Kasumi-1 (cell line): Measurements from ENCODE around the gene INPP5D.

Source experiments
- DNase-seq, 2 experiments: peaks; one replicate each; lab custom pipeline; 2025; lab: John Stamatoyannopoulos, UW

Gene INPP5D

GRCh38 chr2:233236820-233237589 is 176.9 kb downstream of the INPP5D start:
- DNase-seq, result no peak

GRCh38 chr2:233240897-233241296 is 180.8 kb downstream of the INPP5D start:
- no peak for DNase-seq

GRCh38 chr2:233241803-233242202 is 181.7 kb downstream of the INPP5D start:
- DNase-seq, result no peak

GRCh38 chr2:233242231-233242927 is 182.2 kb downstream of the INPP5D start:
- DNase-seq, result peak; percentile 47 to 57

- no peak for DNase-seq
Measured at GRCh38 chr2:233243348-233243747, 183.2 kb downstream of the INPP5D start.

GRCh38 chr2:233244818-233245217 is 184.7 kb downstream of the INPP5D start:
- no peak for DNase-seq

GRCh38 chr2:233245406-233245805 is 185.3 kb downstream of the INPP5D start:
- no peak for DNase-seq

GRCh38 chr2:233247116-233247515 is 187.0 kb downstream of the INPP5D start:
- no peak for DNase-seq

GRCh38 chr2:233247744-233248143 is 187.6 kb downstream of the INPP5D start:
- no peak for DNase-seq

GRCh38 chr2:233248999-233249398 is 188.9 kb downstream of the INPP5D start:
- DNase-seq, result peak; percentile 63 to 65

- DNase-seq, result no peak
Measured at GRCh38 chr2:233250568-233250967, 190.4 kb downstream of the INPP5D start.

- no peak for DNase-seq
Measured at GRCh38 chr2:233250985-233251305, 190.8 kb downstream of the INPP5D start.

GRCh38 chr2:233251306-233252116 is 191.4 kb downstream of the INPP5D start, which contains the start of gene ATG16L1:
TSS of gene ATG16L1 (plus strand) at chr2:233251673. CDS start at chr2:233251828, 155 bp downstream.
- DNase-seq, result peak; percentile 73 to 79

GRCh38 chr2:233252227-233252626 is 192.1 kb downstream of the INPP5D start:
- DNase-seq, result no peak

GRCh38 chr2:233255151-233255550 is 195.0 kb downstream of the INPP5D start:
- no peak for DNase-seq

GRCh38 chr2:233256048-233256447 is 195.9 kb downstream of the INPP5D start:
- no peak for DNase-seq
